ENCODE measurements around the gene PIP5K1C. TPM values are rescaled to one million over a fixed set of nuclear protein-coding genes. Genes with fewer than 3 reads are reported as not detected.

The PIP5K1C gene
- total RNA-seq, 1 experiment from 2014 or later, result 13.7 TPM

- Histone ChIP-seq H3K27me3 (ENCODE audit: control insufficient read depth, insufficient read depth, low read length) (peaks cover 3% of the 10 kb centered on the region; the same call in 1 of the 2 replicates), H3K4me3 (ENCODE audit: insufficient read depth, low read depth, low read length) (no peak overlapping the region), H3K36me3 (replicated peaks; ENCODE audit: control insufficient read depth, insufficient read depth, low read length) (peaks cover 1% of the 10 kb centered on the region; the same call in 1 of the 2 replicates)
- no peak for DNase-seq
These were observed 89.2 kb downstream of the PIP5K1C start for GRCh38 chr19:3610745-3611717.

- Histone ChIP-seq H3K27me3 (ENCODE audit: control insufficient read depth, insufficient read depth, low read length) (peaks cover 6% of the 10 kb centered on the region), H3K4me3 (ENCODE audit: insufficient read depth, low read depth, low read length) (no peak overlapping the region), H3K36me3 (replicated peaks; ENCODE audit: control insufficient read depth, insufficient read depth, low read length) (peaks cover 1% of the 10 kb centered on the region; the same call in 1 of the 2 replicates)
- DNase-seq, result no peak
These were observed 90.2 kb downstream of the PIP5K1C start for GRCh38 chr19:3609779-3610719.

GRCh38 chr19:3608750-3609322, 91.4 kb downstream of the PIP5K1C start:
- H3K36me3 ChIP-seq (replicated peaks; ENCODE audit: control insufficient read depth, insufficient read depth, low read length), result peaks cover 1% of the 10 kb centered on the region; the same call in 1 of the 2 replicates
- DNase-seq, result no peak
- no peak overlapping the region for H3K4me3 ChIP-seq (ENCODE audit: insufficient read depth, low read depth, low read length)
- H3K27me3 ChIP-seq (ENCODE audit: control insufficient read depth, insufficient read depth, low read length), result peaks cover 6% of the 10 kb centered on the region

- Histone ChIP-seq H3K4me3 (ENCODE audit: insufficient read depth, low read depth, low read length) (no peak overlapping the region), H3K27me3 (ENCODE audit: control insufficient read depth, insufficient read depth, low read length) (peaks cover 6% of the 10 kb centered on the region), H3K36me3 (replicated peaks; ENCODE audit: control insufficient read depth, insufficient read depth, low read length) (peaks cover 1% of the 10 kb centered on the region; the same call in 1 of the 2 replicates)
- no peak for DNase-seq
These were observed 92.1 kb downstream of the PIP5K1C start for GRCh38 chr19:3608079-3608641.

GRCh38 chr19:3607303-3608078, 92.8 kb downstream of the PIP5K1C start:
- Histone ChIP-seq H3K36me3 (replicated peaks; ENCODE audit: control insufficient read depth, insufficient read depth, low read length) (peaks cover 1% of the 10 kb centered on the region; the same call in 1 of the 2 replicates), H3K27me3 (ENCODE audit: control insufficient read depth, insufficient read depth, low read length) (peaks cover 6% of the 10 kb centered on the region), H3K4me3 (ENCODE audit: insufficient read depth, low read depth, low read length) (peak overlapping the region; percentile 57)
- peak; percentile 92 for DNase-seq

- DNase-seq, result peak; percentile 97
- Histone ChIP-seq H3K27me3 (ENCODE audit: control insufficient read depth, insufficient read depth, low read length) (peaks cover 6% of the 10 kb centered on the region), H3K36me3 (replicated peaks; ENCODE audit: control insufficient read depth, insufficient read depth, low read length) (peaks cover 1% of the 10 kb centered on the region; the same call in 1 of the 2 replicates), H3K4me3 (ENCODE audit: insufficient read depth, low read depth, low read length) (peak within 1 kb of the TSS; percentile 57)
These were observed 93.5 kb downstream of the PIP5K1C start, which contains the start of gene TBXA2R for GRCh38 chr19:3606690-3607289. TSS of gene TBXA2R (minus strand) at chr19:3606875. CDS start at chr19:3600634, 6,241 bp downstream.

GRCh38 chr19:3606174-3606689, 94.0 kb downstream of the PIP5K1C start:
- peak overlapping the region; percentile 57 for H3K4me3 ChIP-seq (ENCODE audit: insufficient read depth, low read depth, low read length)
- 0 out of 2 replicates have a peak, but pooled peaks cover 1% of the 10 kb centered on the region for H3K36me3 ChIP-seq (replicated peaks; ENCODE audit: control insufficient read depth, insufficient read depth, low read length)
- peaks cover 6% of the 10 kb centered on the region for H3K27me3 ChIP-seq (ENCODE audit: control insufficient read depth, insufficient read depth, low read length)
- DNase-seq, result peak; percentile 90

GRCh38 chr19:3605770-3606169, 94.5 kb downstream of the PIP5K1C start:
- peaks cover 6% of the 10 kb centered on the region for H3K27me3 ChIP-seq (ENCODE audit: control insufficient read depth, insufficient read depth, low read length)
- H3K36me3 ChIP-seq (replicated peaks; ENCODE audit: control insufficient read depth, insufficient read depth, low read length), result 0 out of 2 replicates have a peak, but pooled peaks cover 1% of the 10 kb centered on the region
- peak overlapping the region; percentile 57; the same call in 1 of the 2 replicates for H3K4me3 ChIP-seq (ENCODE audit: insufficient read depth, low read depth, low read length)
- no peak for DNase-seq

GRCh38 chr19:3605361-3605760, 94.9 kb downstream of the PIP5K1C start:
- no peak for DNase-seq
- H3K4me3 ChIP-seq (ENCODE audit: insufficient read depth, low read depth, low read length), result no peak overlapping the region
- peaks cover 6% of the 10 kb centered on the region for H3K27me3 ChIP-seq (ENCODE audit: control insufficient read depth, insufficient read depth, low read length)
- 0 out of 2 replicates have a peak, but pooled peaks cover under 1% of the 10 kb centered on the region for H3K36me3 ChIP-seq (replicated peaks; ENCODE audit: control insufficient read depth, insufficient read depth, low read length)

GRCh38 chr19:3604987-3605343, 95.3 kb downstream of the PIP5K1C start:
- Histone ChIP-seq H3K4me3 (ENCODE audit: insufficient read depth, low read depth, low read length) (no peak overlapping the region), H3K36me3 (replicated peaks; ENCODE audit: control insufficient read depth, insufficient read depth, low read length) (no peaks in the 10 kb centered on the region), H3K27me3 (ENCODE audit: control insufficient read depth, insufficient read depth, low read length) (peaks cover 6% of the 10 kb centered on the region)
- DNase-seq, result peak; percentile 56

GRCh38 chr19:3604227-3604986, 95.9 kb downstream of the PIP5K1C start:
- no peak overlapping the region for H3K4me3 ChIP-seq (ENCODE audit: insufficient read depth, low read depth, low read length)
- H3K27me3 ChIP-seq (ENCODE audit: control insufficient read depth, insufficient read depth, low read length), result peaks cover 6% of the 10 kb centered on the region
- H3K36me3 ChIP-seq (replicated peaks; ENCODE audit: control insufficient read depth, insufficient read depth, low read length), result no peaks in the 10 kb centered on the region
- peak; percentile 60 for DNase-seq

All from H7 (cell line).